GM18873 (cell line): ENCODE measurements around the gene PFDN2.

ENCODE experiments used
- ATAC-seq: cut with Tn5 transposase; IDR thresholded peaks from one replicate; pipeline ENCODE4 v1.9.1; 2021; ENCODE audit warnings: mild to moderate bottlenecking, moderate library complexity, moderate number of reproducible peaks; ENCODE audit not compliant: unreplicated experiment, low FRiP score

PFDN2 gene, protein sequence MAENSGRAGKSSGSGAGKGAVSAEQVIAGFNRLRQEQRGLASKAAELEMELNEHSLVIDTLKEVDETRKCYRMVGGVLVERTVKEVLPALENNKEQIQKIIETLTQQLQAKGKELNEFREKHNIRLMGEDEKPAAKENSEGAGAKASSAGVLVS

DNA sequence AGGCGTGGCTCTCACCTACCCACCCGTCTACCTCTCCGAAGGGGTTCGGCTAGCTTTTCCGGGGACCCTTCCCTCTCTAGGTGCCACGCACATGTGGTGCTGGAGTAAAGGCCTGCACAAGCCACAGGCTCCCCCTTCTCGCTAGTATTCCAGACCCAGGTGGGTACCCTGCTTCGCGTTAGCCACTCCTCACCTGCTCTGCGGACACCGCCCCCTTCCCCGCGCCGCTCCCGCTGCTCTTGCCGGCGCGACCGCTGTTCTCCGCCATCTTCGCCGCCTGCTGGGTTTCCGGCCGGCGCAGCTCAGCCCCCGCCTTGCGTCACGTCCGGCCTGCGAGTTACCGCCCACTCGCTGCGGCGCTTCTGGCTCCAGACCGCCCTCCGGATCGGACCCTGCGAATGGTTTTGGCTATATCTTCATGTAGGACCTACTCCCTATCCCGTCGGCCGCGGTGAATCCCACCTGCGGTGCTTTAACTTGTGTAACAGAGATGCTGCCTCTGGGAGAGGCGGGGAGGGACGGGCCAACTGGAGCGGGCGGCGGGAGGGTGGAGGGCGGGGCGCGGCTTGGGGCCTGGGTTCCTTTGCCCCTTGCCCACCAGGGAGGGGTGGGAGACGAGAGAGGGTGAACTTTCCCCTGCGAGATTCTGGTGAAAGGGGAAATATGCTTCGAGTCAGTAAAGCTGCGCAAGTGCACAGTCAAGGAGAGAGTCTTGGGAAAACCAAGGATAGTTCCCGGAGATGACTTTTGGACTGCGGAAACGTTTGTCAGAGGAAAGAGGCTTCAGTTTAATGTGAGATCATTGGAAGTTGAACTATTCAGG lies at the start of gene PFDN2, which contains the start of gene NIT1:
Gene PFDN2, minus strand, starts transcription at position 279 of the 823 bp plus-strand sequence. Its CDS starts 11 bp downstream, at position 268.
Gene NIT1, plus strand, starts transcription at position 347 of the 823 bp plus-strand sequence. Its CDS starts 72 bp downstream, at position 419.
- peak; percentile 65 for ATAC-seq

DNA sequence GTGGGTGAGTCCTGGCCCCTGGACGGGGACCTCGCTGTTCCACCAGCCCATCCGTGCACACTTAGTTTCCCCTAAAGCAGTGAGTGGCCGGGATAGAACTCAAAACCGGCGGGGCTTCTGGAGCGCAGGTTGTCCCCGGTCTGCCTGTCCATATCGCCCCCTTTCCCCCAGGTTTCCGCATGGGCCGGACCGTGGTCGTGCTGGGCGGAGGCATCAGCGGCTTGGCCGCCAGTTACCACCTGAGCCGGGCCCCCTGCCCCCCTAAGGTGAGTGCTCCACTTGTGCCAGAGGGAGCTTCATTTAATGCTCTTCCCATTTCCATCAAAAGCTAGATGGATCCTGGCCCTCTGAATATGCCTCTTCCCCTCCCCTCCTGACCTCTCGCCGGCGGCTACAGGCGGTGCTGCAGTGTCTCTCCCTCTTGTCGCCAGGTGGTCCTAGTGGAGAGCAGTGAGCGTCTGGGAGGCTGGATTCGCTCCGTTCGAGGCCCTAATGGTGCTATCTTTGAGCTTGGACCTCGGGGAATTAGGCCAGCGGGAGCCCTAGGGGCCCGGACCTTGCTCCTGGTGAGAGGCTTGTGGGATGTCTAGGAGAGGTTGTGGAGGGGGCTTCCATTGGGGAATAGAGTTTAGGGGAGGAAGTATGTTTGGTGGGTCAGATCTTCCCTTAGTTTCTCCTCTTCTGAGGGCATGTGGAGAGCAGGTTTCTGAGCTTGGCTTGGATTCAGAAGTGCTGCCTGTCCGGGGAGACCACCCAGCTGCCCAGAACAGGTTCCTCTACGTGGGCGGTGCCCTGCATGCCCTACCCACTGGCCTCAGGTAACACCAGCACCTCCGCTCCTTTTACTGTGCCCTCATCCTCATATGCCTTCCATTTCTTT lies 49.1 kb upstream of the PFDN2 start:
- ATAC-seq: no peak

DNA sequence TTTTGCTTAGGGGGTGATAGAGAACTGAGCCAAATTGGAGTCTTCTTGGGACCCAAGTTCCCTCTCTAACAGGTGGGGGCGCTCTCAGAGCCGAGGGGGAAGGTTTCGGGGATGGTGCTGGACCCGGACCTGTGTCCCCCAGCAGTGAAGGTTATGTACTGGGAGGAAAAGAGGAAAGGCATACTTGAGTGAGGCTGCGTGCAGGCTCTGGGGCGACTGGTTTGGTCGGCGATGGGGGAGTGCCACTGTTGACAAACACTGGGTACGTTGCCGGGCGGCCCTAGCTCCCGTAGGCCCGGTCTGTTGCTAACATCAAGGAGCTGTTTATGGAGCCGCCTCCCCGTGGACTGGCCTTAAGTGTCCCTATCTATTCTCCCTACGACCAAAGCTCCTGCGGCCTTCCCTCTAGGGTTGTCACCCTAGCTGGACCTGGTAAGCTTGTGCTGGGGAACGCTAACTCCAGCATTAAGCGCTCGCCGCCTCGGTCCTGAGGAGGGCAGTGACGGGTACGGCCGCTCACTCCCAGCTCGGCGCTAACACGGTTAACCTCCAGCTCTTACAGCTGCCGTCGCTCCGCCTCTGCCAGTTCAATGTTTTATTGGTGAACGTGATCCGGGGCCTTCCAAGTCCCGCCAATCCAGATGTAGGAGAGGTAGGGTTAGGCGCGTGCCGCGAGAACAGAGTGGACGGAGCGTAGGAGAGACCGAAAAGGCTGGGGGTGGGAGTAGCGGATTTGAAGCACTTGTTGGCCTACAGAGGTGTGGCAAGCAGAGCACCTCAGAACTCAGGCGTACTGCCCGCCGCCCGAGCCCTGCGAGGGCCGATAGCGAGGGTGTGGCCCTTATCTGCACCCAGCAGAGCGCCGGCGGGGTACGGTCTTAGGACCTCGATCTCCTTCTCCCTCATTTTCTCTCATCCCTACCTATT lies 48.2 kb upstream of the PFDN2 start, which contains the start of gene PPOX:
Gene PPOX, plus strand, starts transcription at position 685 of the 927 bp plus-strand sequence. CDS start 422 bp downstream, outside the sequence.
- ATAC-seq: peak; percentile 89

DNA sequence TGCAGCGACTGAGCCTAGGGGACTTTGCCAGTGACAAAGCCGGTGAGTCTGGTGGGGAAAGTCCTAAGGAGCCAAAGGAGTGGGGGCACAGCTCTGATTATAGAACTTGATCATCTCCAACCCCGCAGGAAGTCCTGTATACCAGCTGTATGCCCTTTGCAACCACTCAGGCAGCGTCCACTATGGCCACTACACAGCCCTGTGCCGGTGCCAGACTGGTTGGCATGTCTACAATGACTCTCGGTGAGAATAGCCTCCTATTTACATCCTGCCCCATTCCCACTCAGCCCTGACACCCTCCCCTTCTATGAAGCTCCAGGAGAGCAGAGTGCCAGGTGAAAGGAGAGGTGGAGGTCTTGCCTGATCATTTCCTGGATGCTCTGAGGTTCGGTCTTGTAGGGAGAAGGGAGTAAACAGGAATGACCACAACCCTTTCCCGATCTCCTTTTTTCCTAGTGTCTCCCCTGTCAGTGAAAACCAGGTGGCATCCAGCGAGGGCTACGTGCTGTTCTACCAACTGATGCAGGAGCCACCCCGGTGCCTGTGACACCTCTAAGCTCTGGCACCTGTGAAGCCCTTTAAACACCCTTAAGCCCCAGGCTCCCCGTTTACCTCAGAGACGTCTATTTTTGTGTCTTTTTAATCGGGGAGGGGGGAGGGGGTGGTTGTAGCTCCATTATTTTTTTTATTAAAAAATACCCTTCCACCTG lies 47.2 kb upstream of the PFDN2 start:
- no peak for ATAC-seq

DNA sequence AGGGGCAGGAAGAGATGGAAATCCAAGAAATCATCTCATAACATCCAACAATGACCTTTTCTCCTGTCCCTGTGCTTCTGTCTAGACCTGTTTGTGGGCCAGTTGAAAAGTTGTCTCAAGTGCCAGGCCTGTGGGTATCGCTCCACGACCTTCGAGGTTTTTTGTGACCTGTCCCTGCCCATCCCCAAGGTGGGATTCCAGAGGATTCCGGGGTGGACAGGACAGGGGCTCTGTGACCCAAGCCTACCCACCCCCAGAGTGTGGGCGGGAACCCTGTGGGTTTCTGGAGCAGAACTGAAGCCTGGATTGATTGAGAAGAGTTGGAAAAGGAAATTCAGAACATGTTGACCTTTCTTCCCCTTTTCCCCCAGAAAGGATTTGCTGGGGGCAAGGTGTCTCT lies 46.0 kb upstream of the PFDN2 start:
- ATAC-seq: no peak

DNA sequence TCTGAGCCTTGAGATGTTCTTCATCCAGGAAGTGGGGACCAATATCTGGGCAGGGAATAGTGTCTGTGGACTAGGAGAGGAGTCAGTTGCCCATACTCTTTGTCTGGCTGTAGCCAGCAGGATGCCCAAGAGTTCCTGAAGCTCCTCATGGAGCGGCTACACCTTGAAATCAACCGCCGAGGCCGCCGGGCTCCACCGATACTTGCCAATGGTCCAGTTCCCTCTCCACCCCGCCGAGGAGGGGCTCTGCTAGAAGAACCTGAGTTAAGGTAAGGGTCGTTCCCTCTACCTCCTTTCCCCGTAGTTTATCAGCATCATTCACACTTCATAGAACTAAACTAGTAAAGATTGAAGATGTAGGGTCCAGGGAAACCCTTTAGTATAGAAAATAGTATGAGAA lies 45.0 kb upstream of the PFDN2 start:
- ATAC-seq: no peak

DNA sequence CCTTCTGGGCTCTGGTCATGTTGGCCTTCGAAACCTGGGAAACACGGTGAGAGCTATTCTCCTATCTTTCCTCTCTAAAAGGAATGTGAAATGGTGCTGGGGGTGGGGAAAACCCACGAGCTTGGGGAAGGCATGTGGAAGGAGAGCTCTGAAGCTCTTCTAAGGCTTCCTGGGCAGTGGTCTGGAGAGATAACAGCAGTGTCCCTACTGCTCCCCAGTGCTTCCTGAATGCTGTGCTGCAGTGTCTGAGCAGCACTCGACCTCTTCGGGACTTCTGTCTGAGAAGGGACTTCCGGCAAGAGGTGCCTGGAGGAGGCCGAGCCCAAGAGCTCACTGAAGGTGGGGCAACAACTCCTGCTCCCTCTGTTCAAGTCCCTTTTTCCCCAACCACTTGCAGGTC lies 44.2 kb upstream of the PFDN2 start:
- no peak for ATAC-seq

DNA sequence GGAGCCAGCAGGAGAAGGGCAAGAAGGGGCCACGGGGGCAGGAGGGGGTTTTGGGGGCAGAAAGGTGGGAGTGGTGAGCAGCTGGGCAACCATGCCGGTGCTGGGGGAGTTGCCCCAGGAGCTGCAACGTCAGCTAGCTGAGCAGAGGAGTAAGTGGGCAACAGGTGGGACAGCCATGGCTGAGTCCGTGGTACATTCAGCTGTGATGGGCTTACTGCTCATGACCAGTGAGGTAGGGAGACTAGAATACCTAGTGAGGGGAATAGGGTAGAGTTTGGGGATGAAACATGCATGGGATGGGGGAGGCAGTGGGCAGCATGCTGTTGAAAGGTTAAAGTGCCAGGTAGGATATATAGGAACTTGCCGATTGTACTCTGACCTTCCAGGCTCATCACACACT lies 43.8 kb upstream of the PFDN2 start:
- no peak for ATAC-seq

DNA sequence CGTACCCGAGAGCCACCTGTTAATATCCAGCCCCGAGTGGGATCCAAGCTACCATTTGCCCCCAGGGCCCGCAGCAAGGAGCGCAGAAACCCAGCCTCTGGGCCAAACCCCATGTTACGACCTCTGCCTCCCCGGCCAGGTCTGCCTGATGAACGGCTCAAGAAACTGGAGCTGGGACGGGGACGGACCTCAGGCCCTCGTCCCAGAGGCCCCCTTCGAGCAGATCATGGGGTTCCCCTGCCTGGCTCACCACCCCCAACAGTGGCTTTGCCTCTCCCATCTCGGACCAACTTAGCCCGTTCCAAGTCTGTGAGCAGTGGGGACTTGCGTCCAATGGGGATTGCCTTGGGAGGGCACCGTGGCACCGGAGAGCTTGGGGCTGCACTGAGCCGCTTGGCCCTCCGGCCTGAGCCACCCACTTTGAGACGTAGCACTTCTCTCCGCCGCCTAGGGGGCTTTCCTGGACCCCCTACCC lies 42.9 kb upstream of the PFDN2 start:
- no peak for ATAC-seq

DNA sequence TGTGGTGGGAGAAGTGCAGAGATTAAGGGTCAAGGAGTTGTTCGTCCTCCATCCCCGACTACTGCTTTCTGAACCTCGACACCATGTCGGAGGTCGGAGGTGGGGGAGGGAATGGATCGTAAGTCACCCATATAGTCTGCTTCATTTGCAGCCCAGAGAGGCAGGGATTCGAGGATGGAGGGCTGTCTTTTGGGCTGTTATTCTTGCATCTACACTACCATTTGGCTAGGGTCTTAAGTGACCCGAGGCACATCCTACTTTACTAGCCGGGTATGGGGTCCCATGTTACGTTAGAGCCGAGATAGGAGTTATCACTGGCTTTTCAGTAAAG lies 42.0 kb upstream of the PFDN2 start:
- no peak for ATAC-seq

DNA sequence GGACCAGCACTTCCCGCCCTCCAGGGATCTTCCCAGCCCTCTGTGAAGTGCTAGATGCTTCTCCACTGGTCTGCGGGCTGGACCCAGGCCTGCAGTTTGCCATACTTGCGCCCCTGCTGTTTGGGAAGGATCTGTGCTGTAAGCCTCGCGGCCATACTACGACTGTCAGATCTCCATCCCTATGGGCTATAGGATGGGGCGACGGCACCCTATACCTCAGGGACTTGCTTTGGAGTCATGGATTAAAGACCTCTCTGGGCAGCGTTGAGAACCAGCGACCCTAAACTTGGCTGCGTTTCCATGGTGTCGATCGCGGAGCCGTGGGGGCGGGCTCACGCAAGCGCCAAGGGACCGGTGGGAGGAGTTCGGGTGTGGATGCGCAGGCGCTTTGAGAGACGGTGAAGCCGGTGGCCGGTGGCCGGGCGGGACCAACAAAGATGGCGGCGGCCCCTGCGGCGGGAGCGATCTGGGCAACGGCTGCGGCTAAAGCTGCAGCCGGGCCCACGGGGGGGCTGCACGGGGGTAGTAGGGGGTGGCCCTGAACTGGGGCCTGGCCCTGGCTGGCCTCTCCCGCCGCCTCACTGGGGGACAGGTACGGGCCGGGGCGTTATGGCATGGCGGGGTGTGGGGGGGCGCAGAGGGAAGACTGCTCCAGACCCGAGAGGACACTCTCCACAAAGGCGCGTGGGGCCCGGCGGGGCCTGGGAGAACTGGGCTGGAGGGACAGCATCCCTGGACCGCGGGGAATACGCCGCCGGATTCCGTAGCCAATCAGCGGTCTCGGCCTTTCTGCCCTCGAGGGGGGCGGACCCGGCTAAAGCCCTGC lies 41.5 kb upstream of the PFDN2 start, which contains the start of gene USP21:
Gene USP21, plus strand, starts transcription at position 414 of the 826 bp plus-strand sequence. CDS start 1,141 bp downstream, outside the sequence.
- ATAC-seq: peak; percentile 62

DNA sequence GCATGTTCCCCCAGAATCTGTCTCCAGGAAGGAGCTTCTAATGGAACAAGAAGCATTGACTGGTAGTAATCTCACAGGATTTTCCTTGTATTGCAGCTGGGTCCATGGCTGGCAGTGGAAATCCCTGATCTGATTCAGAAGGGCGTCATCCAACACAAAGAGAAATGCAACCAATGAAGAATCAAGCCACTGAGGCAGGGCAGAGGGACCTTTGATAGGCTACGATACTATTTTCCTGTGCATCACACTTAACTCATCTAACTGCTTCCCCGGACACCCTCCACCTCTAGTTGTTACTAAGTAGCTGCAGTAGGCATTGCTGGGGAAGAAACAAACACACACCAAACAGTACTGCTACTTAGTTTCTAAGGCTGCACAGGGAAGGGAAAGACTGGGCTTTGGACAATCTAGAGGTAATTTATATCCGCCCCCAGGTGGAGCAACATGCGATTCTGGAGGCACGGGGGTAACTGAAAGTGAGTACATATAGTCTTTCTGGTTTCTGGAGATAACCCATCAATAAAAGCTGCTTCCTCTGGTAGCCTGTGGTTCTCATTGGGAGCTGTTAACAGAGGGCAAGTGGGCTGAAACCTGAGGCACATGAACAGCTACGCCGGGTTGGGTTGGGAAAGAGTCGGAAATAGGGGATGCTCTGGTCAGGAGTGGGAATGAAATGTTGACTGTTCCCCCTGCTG lies 40.6 kb upstream of the PFDN2 start:
- no peak for ATAC-seq

DNA sequence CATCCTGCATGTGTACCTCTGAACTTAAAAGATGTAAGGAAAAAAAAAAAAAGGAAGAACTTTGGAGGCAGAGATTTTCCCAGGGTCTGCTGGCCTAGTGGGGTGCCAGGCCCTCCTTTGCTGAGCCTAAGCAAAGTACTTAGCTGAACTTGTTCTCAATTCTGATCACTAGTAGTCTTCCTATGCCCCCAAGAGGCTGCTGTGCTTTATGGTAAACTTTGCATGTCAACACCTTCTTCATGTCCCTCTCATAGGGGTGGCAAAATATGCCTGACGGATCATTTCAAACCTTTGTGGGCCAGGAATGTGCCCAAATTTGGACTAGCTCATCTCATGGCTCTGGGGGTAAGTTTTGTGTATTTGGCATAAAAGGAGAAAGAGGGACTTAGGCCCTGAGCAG lies 40.0 kb upstream of the PFDN2 start:
- ATAC-seq: no peak

DNA sequence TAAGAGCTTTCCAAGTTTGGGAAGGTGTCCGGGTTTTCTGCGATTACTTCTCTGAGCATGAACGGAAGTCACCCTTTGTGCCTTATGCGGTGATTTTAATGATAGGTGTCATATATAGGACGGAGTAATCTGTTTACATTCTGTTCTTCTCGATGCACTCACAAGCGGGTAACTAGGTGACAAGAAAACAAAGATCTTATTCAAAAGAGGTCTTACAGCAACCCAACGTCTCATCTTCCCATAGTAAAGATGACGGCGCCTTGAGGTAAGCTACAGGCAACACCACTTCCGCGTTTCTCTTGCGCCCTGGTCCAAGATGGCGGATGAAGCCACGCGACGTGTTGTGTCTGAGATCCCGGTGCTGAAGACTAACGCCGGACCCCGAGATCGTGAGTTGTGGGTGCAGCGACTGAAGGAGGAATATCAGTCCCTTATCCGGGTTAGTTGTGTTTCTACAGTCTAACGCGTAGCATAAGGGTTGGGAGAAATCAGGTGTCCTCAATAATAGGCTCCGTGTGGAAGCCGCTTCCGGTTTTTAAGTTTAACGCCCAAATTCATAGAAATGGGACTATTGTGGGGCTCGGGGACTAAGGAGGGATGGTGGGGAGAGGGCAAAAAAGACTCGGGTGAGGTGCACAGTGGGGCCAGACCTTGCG lies 36.0 kb upstream of the PFDN2 start, which contains the start of gene UFC1:
Gene UFC1, plus strand, starts transcription at position 297 of the 656 bp plus-strand sequence. Its CDS starts 20 bp downstream, at position 317.
- no peak for ATAC-seq

DNA sequence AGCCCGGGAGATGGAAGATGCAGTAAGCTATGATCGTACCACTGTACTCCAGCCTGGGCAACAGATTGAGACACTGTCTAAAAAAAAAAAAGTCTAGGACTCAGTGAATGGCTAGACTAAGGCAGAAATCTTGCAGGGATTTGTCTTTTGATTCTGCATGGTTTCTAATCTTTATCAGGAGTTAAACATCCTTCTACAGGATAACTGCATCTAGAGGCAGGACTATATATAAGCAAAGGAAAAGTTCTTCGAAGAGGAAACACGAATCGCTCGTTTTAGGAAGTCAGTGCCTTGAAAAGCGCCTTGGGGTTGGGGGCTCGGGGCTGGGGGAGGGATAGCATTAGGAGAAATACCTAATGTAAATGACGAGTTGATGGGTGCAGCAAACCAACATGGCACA lies 35.3 kb upstream of the PFDN2 start:
- ATAC-seq: no peak

DNA sequence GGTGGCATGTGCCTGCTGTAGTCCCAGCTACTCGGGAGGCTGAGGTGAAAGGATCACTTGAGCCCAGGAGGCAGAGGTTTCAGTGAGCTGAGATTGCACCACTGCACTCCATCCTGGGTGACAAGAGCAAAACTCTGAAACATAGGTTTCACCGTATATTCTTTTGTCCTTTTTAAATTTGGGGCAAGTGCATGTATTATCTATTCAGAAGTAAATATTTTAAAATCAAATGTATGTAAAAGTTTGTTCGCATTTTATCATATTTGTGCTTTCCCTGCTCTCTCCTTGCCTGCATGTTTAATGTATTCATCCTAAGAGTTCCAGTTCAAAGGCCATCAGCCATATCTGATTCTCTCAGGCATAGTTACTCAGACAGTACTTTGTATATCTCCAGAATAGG lies 28.0 kb upstream of the PFDN2 start:
- ATAC-seq: no peak
